ENCODE measurements around the gene FTSJ1.
"Not testable (repeated sequence)": the region's sequence is repeated elsewhere in the genome, so short reads cannot be mapped to it uniquely, and the experiment has no call there.

FTSJ1 gene

GRCh38 chrX:48492293-48492910 is 16.4 kb downstream of the FTSJ1 start:
- in situ Hi-C loops (cut with MboI; ENCODE audit: low sequenced_read_pairs) = no loop called here

- in situ Hi-C loops (cut with MboI; ENCODE audit: low sequenced_read_pairs) = no loop called here
Observed at GRCh38 chrX:48493890-48494364, 17.9 kb downstream of the FTSJ1 start.

- in situ Hi-C loops (cut with MboI; ENCODE audit: low sequenced_read_pairs) = no loop called here
Observed at GRCh38 chrX:48496660-48497059, 20.7 kb downstream of the FTSJ1 start.

- in situ Hi-C loops (cut with MboI; ENCODE audit: low sequenced_read_pairs) = no loop called here
Observed at GRCh38 chrX:48497871-48498270, 21.9 kb downstream of the FTSJ1 start.

- in situ Hi-C loops (cut with MboI; ENCODE audit: low sequenced_read_pairs) = no loop called here
Observed at GRCh38 chrX:48498374-48498809, 22.4 kb downstream of the FTSJ1 start.

GRCh38 chrX:48504261-48504660 is 28.3 kb downstream of the FTSJ1 start:
- in situ Hi-C loops (cut with MboI; ENCODE audit: low sequenced_read_pairs) = no loop called here

GRCh38 chrX:48505481-48505880 is 29.5 kb downstream of the FTSJ1 start:
- in situ Hi-C loops (cut with MboI; ENCODE audit: low sequenced_read_pairs) = no loop called here

- in situ Hi-C loops (cut with MboI; ENCODE audit: low sequenced_read_pairs) = no loop called here
Observed at GRCh38 chrX:48507246-48507645, 31.2 kb downstream of the FTSJ1 start.

- in situ Hi-C loops (cut with MboI; ENCODE audit: low sequenced_read_pairs) = no loop called here
Observed at GRCh38 chrX:48508400-48509244, 32.6 kb downstream of the FTSJ1 start, which contains the start of gene PORCN. PORCN (plus strand) TSS chrX:48508992; CDS start chrX:48509821, 829 bp downstream.

- in situ Hi-C loops (cut with MboI; ENCODE audit: low sequenced_read_pairs) = no loop called here
Observed at GRCh38 chrX:48509245-48509590, 33.2 kb downstream of the FTSJ1 start.

- in situ Hi-C loops (cut with MboI; ENCODE audit: low sequenced_read_pairs) = no loop called here
Observed at GRCh38 chrX:48509619-48510018, 33.6 kb downstream of the FTSJ1 start.

- in situ Hi-C loops (cut with MboI; ENCODE audit: low sequenced_read_pairs) = no loop called here
Observed at GRCh38 chrX:48511560-48511959, 35.6 kb downstream of the FTSJ1 start.

GRCh38 chrX:48512371-48512935 is 36.5 kb downstream of the FTSJ1 start:
- in situ Hi-C loops (cut with MboI; ENCODE audit: low sequenced_read_pairs) = no loop called here

GRCh38 chrX:48513670-48514069 is 37.7 kb downstream of the FTSJ1 start:
- in situ Hi-C loops (cut with MboI; ENCODE audit: low sequenced_read_pairs) = no loop called here

- in situ Hi-C loops (cut with MboI; ENCODE audit: low sequenced_read_pairs) = no loop called here
Observed at GRCh38 chrX:48514126-48514806, 38.3 kb downstream of the FTSJ1 start.

GRCh38 chrX:48514868-48515460 is 39.0 kb downstream of the FTSJ1 start:
- in situ Hi-C loops (cut with MboI; ENCODE audit: low sequenced_read_pairs) = no loop called here

- in situ Hi-C loops (cut with MboI; ENCODE audit: low sequenced_read_pairs) = no loop called here
Observed at GRCh38 chrX:48515842-48516241, 39.8 kb downstream of the FTSJ1 start.

GRCh38 chrX:48516285-48516684 is 40.3 kb downstream of the FTSJ1 start:
- in situ Hi-C loops (cut with MboI; ENCODE audit: low sequenced_read_pairs) = no loop called here

- in situ Hi-C loops (cut with MboI; ENCODE audit: low sequenced_read_pairs) = no loop called here
Observed at GRCh38 chrX:48516987-48517386, 41.0 kb downstream of the FTSJ1 start.

- in situ Hi-C loops (cut with MboI; ENCODE audit: low sequenced_read_pairs) = not testable (repeated sequence)
Observed at GRCh38 chrX:48519481-48519880, 43.5 kb downstream of the FTSJ1 start.

- in situ Hi-C loops (cut with MboI; ENCODE audit: low sequenced_read_pairs) = no loop called here
Observed at GRCh38 chrX:48520455-48520854, 44.5 kb downstream of the FTSJ1 start.
